ENCODE data around the gene SESTD1. TPM values are rescaled to one million over a fixed set of nuclear protein-coding genes. Genes with fewer than 3 reads are reported as not detected.

Gene SESTD1
- total and polyA plus RNA-seq, 2 of the 13 experiments (the other 11 are each of a cell fraction or from before 2014, with no cell fraction given), result 74.4 to 101 TPM

- TF ChIP-seq CSRNP2 (CRISPR knock-in tag; conservative IDR thresholded peaks at IDR 0.05; ENCODE audit: low read depth), result no peak
- TF ChIP-seq ZBTB46 (CRISPR knock-in tag; IDR thresholded peaks at IDR 0.05; ENCODE audit: borderline replicate concordance), result no peak
- TF ChIP-seq RCOR2 (CRISPR knock-in tag; IDR thresholded peaks at IDR 0.05), result no peak
- TF ChIP-seq ZBTB38 (CRISPR knock-in tag; IDR thresholded peaks at IDR 0.05), result 0 out of 2 replicates have a peak, but pooled peaks have one; percentile 5
- TF ChIP-seq ZNF558 (CRISPR knock-in tag; IDR thresholded peaks at IDR 0.05; ENCODE audit: borderline replicate concordance), result no peak
- TF ChIP-seq ZNF850 (CRISPR knock-in tag; conservative IDR thresholded peaks at IDR 0.05), result no peak
- no peak for TF ChIP-seq NFE2L2 (IDR thresholded peaks at IDR 0.05; ENCODE audit: low read length)
- TF ChIP-seq ZNF12 (CRISPR knock-in tag; IDR thresholded peaks at IDR 0.05), result no peak
- TF ChIP-seq REXO4 (CRISPR knock-in tag; IDR thresholded peaks at IDR 0.05; ENCODE audit: borderline replicate concordance), result no peak
- no peak for TF ChIP-seq JUN (CRISPR knock-in tag; IDR thresholded peaks at IDR 0.05)
- TF ChIP-seq ZNF737 (CRISPR knock-in tag; IDR thresholded peaks at IDR 0.05; ENCODE audit: borderline replicate concordance), result no peak
- TF ChIP-seq NPAS2 (CRISPR knock-in tag; IDR thresholded peaks at IDR 0.05; ENCODE audit: borderline replicate concordance), result no peak
- no peak for TF ChIP-seq ATF6 (CRISPR knock-in tag; conservative IDR thresholded peaks at IDR 0.05)
- no peak for TF ChIP-seq TGIF2 (CRISPR knock-in tag; IDR thresholded peaks at IDR 0.05)
- no peak for TF ChIP-seq RFX3 (CRISPR knock-in tag; IDR thresholded peaks at IDR 0.05)
- TF ChIP-seq MATR3 (CRISPR knock-in tag; IDR thresholded peaks at IDR 0.05), result no peak
- TF ChIP-seq TFDP2 (CRISPR knock-in tag; IDR thresholded peaks at IDR 0.05), result no peak
- no peak for TF ChIP-seq ZFP36L1 (CRISPR knock-in tag; IDR thresholded peaks at IDR 0.05)
- no peak for TF ChIP-seq KLF6 (CRISPR knock-in tag; IDR thresholded peaks at IDR 0.05)
- TF ChIP-seq ZNF280D (CRISPR knock-in tag; IDR thresholded peaks at IDR 0.05), result no peak
- TF ChIP-seq ZNF747 (CRISPR knock-in tag; IDR thresholded peaks at IDR 0.05; ENCODE audit: borderline replicate concordance), result no peak
- no peak for TF ChIP-seq ZNF720 (CRISPR knock-in tag; IDR thresholded peaks at IDR 0.05)
- 0 out of 2 replicates have a peak, but pooled peaks have one; percentile 10 for TF ChIP-seq ZNF441 (CRISPR knock-in tag; IDR thresholded peaks at IDR 0.05; ENCODE audit: borderline replicate concordance)
Measured at GRCh38 chr2:179265082-179265510, 464 bp upstream of the SESTD1 start (continued).

Data from HepG2 (cell line).